A549 (cell line): Measurements from ENCODE around the gene DIAPH1.

Experiments used
- BHLHE40 ChIP-seq: IDR thresholded peaks from 2 replicates; pipeline ENCODE4 v1.6.1; 2012; ENCODE audit warnings: low read depth, low read length, inconsistent platforms
- CHD2 ChIP-seq: fragments of 150-350 bp; IDR thresholded peaks from 2 replicates; pipeline ENCODE4 v1.6.1; 2014; ENCODE audit warnings: low read length; ENCODE audit not compliant: partially characterized antibody
- CTCF ChIP-seq: fragments of >200 bp; sonication (Bioruptor Twin); formaldehyde crosslinking; IDR thresholded peaks from 3 replicates; pipeline ENCODE4 v1.5.1; 2016
- EP300 ChIP-seq, 2 experiments: fragments of >200 bp; sonication (Bioruptor Twin); formaldehyde crosslinking; IDR thresholded peaks; 2 replicates in 1 of 2; 3 replicates in 1 of 2; pipeline ENCODE4 v1.6.1; 2016 to 2017
- HMGXB4 ChIP-seq: fragments of 250-450 bp; sonication (Bioruptor Pico); IDR thresholded peaks from 2 replicates; pipeline ENCODE4 v1.5.0; 2021; ENCODE audit warnings: mild to moderate bottlenecking, moderate library complexity, borderline replicate concordance
- HOXA7 ChIP-seq: fragments of 250-450 bp; sonication (Bioruptor Pico); IDR thresholded peaks from 2 replicates; pipeline ENCODE4 v1.5.0; 2020; ENCODE audit warnings: mild to moderate bottlenecking, moderate library complexity
- MAFK ChIP-seq: fragments of 450-650 bp; IDR thresholded peaks from 2 replicates; pipeline ENCODE4 v1.6.1; 2014; ENCODE audit not compliant: partially characterized antibody
- POLR2A ChIP-seq: IDR thresholded peaks from 2 replicates; pipeline ENCODE4 v1.6.1; 2012; ENCODE audit warnings: mild to moderate bottlenecking, low read length
- RAD21 ChIP-seq, 2 experiments: fragments of >200 bp in 1 of 2; sonication (Bioruptor Twin) in 1 of 2; formaldehyde crosslinking in 1 of 2; IDR thresholded peaks in 1 of 2; conservative IDR thresholded peaks in 1 of 2; 2 replicates in 1 of 2; 3 replicates in 1 of 2; pipeline ENCODE4 v1.6.1; 2012 to 2018; ENCODE audit warnings: inconsistent platforms in 1 of 2
- SREBF2 ChIP-seq: fragments of 450-650 bp; IDR thresholded peaks from 2 replicates; pipeline ENCODE4 v1.6.1; 2014; ENCODE audit warnings: mild to moderate bottlenecking, moderate library complexity
- TP53 ChIP-seq: fragments of 250-450 bp; sonication (Bioruptor Pico); IDR thresholded peaks from 2 replicates; pipeline ENCODE4 v1.5.0; 2021; ENCODE audit warnings: mild to moderate bottlenecking, moderate library complexity
- USF2 ChIP-seq: fragments of 450-650 bp; IDR thresholded peaks from 2 replicates; pipeline ENCODE4 v1.6.1; 2014; ENCODE audit warnings: antibody characterized with exemption
- ZNF302 ChIP-seq: fragments of 250-450 bp; sonication (Bioruptor Pico); IDR thresholded peaks from 2 replicates; pipeline ENCODE4 v1.9.0; 2021; ENCODE audit warnings: inconsistent platforms, mild to moderate bottlenecking, moderate library complexity
- ZSCAN20 ChIP-seq: fragments of 250-450 bp; sonication (Bioruptor Pico); IDR thresholded peaks from 2 replicates; pipeline ENCODE4 v1.8.0; 2022; ENCODE audit warnings: mild to moderate bottlenecking, moderate library complexity

- no peak for TF ChIP-seq HOXA7 (CRISPR knock-in tag)
- no peak for TF ChIP-seq BHLHE40
- no peak for TF ChIP-seq CTCF
- no peak for TF ChIP-seq POLR2A
- no peak for TF ChIP-seq EP300 (IDR thresholded peaks at IDR 0.05)
- TF ChIP-seq ZNF302 (CRISPR knock-in tag), result no peak
- no peak for TF ChIP-seq CHD2
- no peak for TF ChIP-seq SREBF2
- no peak for TF ChIP-seq MAFK
- TF ChIP-seq HMGXB4, result no peak
- no peak for TF ChIP-seq TP53 (CRISPR knock-in tag)
- TF ChIP-seq ZSCAN20 (CRISPR knock-in tag), result no peak
- no peak for TF ChIP-seq RAD21 (conservative IDR thresholded peaks at IDR 0.05 in 1 of 2, IDR thresholded peaks at IDR 0.05 in 1 of 2)
- TF ChIP-seq USF2, result no peak
These were observed 45.2 kb downstream of the DIAPH1 start for GRCh38 chr5:141573489-141574121.
